ENCODE data around the gene CLIC5.
A peak's percentile ranks its signal among the peaks of the same experiment; 100 is the strongest.
"Not testable (repeated sequence)": the region's sequence is repeated elsewhere in the genome, so short reads cannot be mapped to it uniquely, and the experiment has no call there.

CLIC5 gene

DNA sequence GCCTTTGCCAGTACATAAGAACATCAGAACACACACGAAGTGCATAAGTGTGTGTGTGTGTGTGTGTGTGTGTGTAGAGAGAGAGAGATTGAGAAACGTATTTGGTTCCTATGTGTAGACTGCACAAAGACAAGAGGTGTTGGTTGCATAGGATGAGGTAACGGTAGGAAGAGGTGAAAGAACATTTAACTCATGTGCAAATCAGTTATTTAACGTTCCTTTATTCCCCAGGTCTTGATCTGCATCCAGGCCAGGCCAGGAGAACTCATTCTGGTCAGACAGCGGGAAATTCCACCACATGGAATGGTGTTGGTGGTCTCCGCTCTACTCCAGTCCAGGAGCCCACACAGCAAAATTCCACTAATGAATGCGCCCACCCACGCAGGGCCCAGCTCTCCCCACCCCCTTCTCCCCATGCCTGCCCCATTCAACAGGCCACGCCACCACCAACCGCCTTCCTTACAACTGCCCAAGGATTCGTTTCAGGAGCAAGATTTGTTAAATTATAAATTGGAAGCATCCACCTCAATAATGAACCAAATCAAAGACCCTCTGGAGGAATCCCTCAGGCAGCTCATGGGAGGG lies 86.8 kb downstream of the CLIC5 start:
- Mint-ChIP-seq H3K4me3 (no peak overlapping the region), H3K9me3 (no peaks in the 10 kb centered on the region), H3K4me1 (no peaks in the 10 kb centered on the region), H3K27me3 (peaks cover 1% of the 10 kb centered on the region), H3K27ac (no peak overlapping the region), H3K36me3 (peaks cover 2% of the 10 kb centered on the region)
- no peak for DNase-seq (ENCODE audit: low spot score in 2 of 2)
- ATAC-seq (ENCODE audit: low read depth) = no peak

DNA sequence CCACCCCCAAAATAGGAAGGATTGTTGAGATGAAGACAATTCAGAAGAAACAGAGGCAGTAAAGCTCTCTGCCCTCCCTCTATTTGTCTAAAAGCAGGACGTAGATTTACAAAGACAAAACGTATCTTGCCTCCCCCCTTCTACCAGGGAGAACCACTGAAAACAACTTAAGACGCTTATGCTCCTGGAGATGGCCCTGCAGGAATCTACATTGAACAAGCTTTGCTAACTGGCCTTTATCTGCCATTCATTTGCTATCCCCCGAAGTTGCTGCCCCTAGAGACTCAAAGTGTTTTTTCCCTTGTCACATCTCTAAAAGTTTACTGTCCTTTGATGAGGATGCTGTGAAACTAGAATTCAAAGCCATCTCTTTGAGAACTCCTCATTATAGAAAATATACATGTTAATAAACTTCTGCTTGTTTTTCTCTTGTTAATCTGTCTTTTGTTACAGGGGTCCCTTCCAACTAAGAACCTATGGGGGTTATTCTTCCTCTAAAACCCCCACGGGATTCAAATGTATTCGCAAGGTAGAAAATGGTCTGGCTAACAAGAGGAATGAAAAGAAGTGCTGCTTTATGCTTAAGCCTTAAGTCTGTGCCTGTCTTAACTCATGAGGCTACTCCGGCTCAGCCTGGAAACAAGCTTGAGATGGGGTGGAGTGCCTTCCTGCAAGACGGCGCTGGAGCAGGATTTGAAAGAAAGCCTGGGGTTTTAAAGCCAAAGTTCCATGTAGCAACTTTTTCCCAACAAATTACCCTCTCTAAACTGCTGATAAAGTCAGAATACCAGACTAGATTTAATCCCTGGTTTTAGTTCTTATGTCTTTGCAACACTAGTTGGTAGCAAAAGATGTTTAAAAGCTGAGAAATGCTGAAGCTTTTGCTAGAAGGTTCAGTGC lies 88.0 kb downstream of the CLIC5 start:
- Mint-ChIP-seq H3K36me3 (no peaks in the 10 kb centered on the region), H3K4me3 (no peak overlapping the region), H3K9me3 (no peaks in the 10 kb centered on the region), H3K4me1 (peaks cover 2% of the 10 kb centered on the region), H3K27ac (no peak overlapping the region), H3K27me3 (peaks cover 1% of the 10 kb centered on the region)
- ATAC-seq (ENCODE audit: low read depth) = no peak
- no peak for DNase-seq (ENCODE audit: low spot score in 2 of 2)

DNA sequence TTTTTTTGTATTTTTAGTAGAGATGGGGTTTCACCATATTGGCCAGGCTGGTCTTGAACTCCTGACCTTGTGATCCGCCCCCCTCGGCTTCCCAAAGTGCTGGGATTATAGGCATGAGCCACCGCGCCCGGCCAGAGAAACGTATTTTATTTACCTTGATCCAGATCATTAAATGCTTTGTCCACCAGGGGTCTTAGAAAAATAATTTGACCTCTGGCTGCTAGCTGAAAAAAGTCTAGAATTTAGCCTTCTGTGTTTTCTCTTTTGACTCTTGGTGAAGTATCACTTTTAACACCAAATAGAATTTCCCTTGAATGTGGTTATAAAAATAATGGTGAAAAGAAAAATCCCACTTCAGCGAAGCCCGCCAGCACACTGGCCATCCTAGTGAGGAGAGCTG lies 89.2 kb downstream of the CLIC5 start:
- H3K4me1 Mint-ChIP-seq; H3K9me3 Mint-ChIP-seq; H3K36me3 Mint-ChIP-seq; H3K27ac Mint-ChIP-seq; ATAC-seq (ENCODE audit: low read depth); DNase-seq (ENCODE audit: low spot score in 2 of 2); H3K4me3 Mint-ChIP-seq; H3K27me3 Mint-ChIP-seq: not testable (repeated sequence)

DNA sequence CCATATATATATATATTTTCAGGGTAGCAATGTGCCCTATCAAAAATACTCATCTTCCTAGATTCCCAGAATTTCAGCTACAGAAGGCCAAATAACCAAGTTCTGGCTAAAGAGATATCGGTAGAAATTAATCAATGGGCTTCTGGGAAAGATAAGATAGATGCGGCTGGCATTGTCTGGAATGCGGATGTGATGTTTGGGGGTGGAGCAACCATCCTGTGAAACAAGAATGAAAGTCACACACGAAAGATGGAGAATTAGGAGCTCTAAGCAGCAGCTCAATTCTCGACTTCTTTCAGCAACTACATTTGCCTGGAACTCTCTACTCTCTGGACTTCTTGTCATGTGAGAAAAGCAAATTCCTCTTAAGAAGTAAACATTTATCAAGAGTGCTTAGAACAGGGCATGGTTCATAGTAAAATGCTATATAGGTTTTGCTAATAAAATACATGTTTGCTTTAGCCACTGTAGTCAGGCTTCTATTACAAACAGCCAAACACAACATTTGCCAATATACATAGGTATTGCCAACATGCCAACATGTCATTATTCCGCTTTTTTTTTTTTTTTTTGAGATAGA lies 90.8 kb downstream of the CLIC5 start:
- Mint-ChIP-seq H3K27ac (no peak overlapping the region), H3K4me3 (no peak overlapping the region), H3K27me3 (peaks cover 1% of the 10 kb centered on the region), H3K9me3 (no peaks in the 10 kb centered on the region), H3K4me1 (peaks cover 4% of the 10 kb centered on the region), H3K36me3 (no peaks in the 10 kb centered on the region)
- ATAC-seq (ENCODE audit: low read depth) (no peak), DNase-seq (ENCODE audit: low spot score in 2 of 2) (no peak)

DNA sequence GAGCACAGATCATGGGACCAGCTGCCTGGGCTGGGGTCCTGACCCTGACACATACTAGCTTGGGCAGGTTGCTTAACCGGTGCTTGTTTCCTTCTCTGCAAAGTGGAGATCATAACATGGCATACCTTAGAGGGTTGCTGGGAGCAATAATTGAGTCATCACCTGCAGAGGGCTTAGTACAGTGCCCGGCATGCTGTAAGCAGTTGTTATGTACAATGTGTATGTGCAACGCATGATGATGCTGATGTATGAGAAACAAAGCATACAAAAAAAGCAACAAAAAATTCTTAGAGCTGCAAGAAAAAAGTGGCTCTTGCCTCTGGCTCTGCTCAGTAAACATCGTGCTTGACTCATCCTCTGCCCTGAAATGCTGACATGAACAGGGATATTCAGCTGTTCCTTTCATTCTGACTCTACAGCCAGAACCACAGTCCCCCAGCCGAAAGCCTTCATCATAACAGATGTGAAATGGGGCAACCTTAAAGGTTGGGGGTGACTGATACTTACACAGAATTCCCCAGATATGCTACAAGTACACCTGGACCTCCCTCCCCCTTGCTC lies 91.7 kb downstream of the CLIC5 start:
- peaks cover 1% of the 10 kb centered on the region for H3K27me3 Mint-ChIP-seq
- ATAC-seq (ENCODE audit: low read depth) (no peak), DNase-seq (ENCODE audit: low spot score in 2 of 2) (no peak)
- H3K27ac Mint-ChIP-seq = no peak overlapping the region
- H3K4me3 Mint-ChIP-seq = no peak overlapping the region
- H3K4me1 Mint-ChIP-seq = peaks cover 4% of the 10 kb centered on the region
- H3K36me3 Mint-ChIP-seq = no peaks in the 10 kb centered on the region
- no peaks in the 10 kb centered on the region for H3K9me3 Mint-ChIP-seq

DNA sequence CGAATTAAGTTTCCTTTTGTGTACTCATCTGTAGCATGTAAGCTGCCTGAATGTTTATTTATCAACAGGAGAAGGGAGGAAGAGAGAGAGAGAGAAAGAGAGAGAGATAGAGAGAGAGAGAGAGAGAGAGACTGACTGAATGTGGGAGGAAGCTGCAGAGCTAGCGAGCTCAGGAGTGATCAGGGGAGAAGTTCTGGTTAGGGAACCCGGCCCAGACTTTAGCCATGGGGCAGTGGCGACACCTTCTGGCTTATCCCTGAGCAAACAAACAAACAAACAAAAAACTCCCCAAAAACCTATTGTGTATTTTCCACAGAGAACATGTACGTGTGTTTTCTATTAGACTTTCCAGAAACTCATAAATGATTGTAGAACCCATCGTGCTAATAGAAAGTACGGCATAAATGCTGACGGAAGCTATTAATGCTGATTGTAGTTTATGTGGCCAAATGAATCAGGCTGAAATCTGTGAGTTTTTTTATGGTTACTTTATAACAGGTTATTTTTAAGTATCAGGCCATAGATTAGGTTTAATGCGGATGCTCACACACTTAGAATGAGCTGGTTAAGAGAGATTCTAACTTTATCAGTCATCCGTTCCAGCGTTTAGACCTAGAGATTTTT lies 92.8 kb downstream of the CLIC5 start:
- Mint-ChIP-seq H3K27me3 (no peaks in the 10 kb centered on the region), H3K27ac (peak overlapping the region; percentile 15), H3K36me3 (no peaks in the 10 kb centered on the region), H3K9me3 (no peaks in the 10 kb centered on the region), H3K4me3 (no peak overlapping the region), H3K4me1 (peaks cover 4% of the 10 kb centered on the region)
- peak; percentile 42 to 51 for DNase-seq (ENCODE audit: low spot score in 2 of 2)
- ATAC-seq (ENCODE audit: low read depth) = peak; percentile 60

DNA sequence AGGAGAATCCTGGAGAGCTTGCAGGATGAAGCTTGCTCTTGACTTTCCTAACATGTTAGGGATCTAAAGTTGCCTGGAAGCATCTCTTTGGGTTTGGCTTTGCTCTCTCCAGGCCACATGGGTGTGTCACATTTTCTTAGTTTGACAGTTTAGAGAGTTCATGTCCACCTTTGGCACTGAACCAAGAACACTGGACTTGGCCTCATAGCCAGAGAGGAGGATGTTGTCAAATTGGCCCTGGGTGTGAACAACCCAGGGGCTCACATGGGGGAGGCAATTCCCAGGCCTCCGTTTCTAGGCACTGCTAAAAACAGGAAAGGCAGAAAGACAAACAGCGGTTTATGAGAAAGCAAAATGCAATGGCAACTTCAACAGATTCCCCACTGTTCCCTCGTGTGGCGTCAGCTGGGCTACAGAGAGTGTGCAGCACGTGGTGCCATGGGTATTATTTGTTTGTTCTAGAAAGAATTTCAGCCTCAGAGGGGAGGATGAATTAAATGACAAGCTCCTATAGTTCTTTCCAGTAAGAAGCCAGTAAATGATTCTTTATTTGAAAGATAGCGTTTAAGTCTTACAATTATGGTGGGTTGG lies 93.9 kb downstream of the CLIC5 start:
- Mint-ChIP-seq H3K36me3 (no peaks in the 10 kb centered on the region), H3K4me1 (peaks cover 4% of the 10 kb centered on the region), H3K27me3 (no peaks in the 10 kb centered on the region), H3K27ac (no peak overlapping the region), H3K4me3 (no peak overlapping the region), H3K9me3 (no peaks in the 10 kb centered on the region)
- ATAC-seq (ENCODE audit: low read depth) (no peak), DNase-seq (ENCODE audit: low spot score in 2 of 2) (no peak)

DNA sequence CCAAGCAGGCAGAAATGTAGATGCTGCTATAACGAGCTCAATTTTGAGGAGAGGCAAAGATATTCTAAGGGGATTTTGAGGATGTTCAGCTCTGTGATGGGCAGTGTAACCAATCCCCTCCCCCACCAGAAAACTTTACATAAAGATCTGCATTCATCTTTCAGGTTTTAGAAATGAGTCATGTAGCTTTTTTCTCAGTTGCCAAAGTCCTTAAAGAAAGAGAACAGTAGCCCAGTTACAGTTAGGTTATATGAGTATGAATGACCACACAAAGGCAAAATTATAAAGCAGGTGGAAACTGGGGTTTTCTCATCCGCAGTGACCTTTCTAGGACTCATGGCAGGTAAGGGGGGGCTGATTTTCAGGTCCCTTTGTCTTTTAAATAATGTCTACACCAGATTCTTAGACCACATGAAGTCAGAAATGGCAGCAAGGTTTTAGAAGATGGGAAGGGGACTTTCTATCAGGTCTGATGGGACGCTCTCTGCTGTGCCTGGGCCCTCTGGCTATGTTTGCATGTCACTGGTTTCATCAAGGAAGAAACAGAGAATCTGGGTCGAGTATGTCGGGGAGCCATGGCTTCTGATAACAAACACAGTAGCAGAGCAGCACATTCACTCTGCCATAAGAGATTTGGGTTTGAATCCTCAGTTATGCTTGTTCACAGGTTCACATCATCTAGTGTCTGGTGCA lies 94.7 kb downstream of the CLIC5 start:
- ATAC-seq (ENCODE audit: low read depth) (no peak), DNase-seq (ENCODE audit: low spot score in 2 of 2) (no peak)
- no peaks in the 10 kb centered on the region for H3K27me3 Mint-ChIP-seq
- H3K36me3 Mint-ChIP-seq = no peaks in the 10 kb centered on the region
- no peak overlapping the region for H3K4me3 Mint-ChIP-seq
- peaks cover 4% of the 10 kb centered on the region for H3K4me1 Mint-ChIP-seq
- no peak overlapping the region for H3K27ac Mint-ChIP-seq
- no peaks in the 10 kb centered on the region for H3K9me3 Mint-ChIP-seq

DNA sequence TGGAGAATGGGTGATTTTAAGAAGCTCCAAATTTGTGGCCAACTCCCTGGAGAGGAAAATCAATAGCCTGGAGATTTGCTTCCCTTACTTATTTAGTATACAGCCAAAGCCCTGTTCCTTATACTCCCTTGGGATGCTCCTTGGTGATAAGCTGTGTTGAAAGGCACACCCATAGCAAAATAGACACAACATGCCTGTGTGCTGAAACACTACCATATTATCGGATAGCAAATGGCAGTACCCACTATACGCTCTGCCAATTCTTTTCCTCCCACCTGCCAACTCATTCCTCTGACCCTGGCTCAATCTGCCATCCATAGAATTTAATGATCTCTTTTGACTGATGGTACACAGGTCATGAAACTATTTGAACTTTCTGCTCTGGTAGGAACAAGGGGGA lies 98.2 kb downstream of the CLIC5 start:
- Mint-ChIP-seq H3K4me1 (no peaks in the 10 kb centered on the region), H3K4me3 (no peak overlapping the region), H3K27ac (no peak overlapping the region), H3K9me3 (no peaks in the 10 kb centered on the region), H3K36me3 (peaks cover 9% of the 10 kb centered on the region), H3K27me3 (no peaks in the 10 kb centered on the region)
- DNase-seq (ENCODE audit: low spot score in 2 of 2) = no peak
- no peak for ATAC-seq (ENCODE audit: low read depth)

DNA sequence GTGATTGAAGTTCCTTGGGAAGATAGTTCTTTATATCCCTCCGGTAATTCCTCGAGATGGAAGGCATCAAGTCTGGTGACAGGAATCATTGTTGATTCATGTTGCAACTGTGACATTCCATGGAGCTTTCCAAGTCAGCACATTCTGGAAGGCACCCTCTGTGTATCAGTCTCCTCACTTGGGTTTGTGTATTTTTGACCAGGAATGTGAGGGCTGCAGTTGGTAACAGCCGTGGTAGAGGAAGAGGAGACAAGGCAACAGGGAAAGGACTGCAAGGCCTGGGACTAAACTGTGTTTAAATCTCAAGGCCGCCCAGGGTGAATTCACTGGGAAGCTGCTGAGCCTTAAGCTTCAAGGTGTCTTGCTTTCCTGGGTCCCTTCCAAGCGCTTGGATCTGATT lies 99.0 kb downstream of the CLIC5 start:
- H3K9me3 Mint-ChIP-seq = no peaks in the 10 kb centered on the region
- H3K27me3 Mint-ChIP-seq = no peaks in the 10 kb centered on the region
- H3K36me3 Mint-ChIP-seq = peaks cover 14% of the 10 kb centered on the region
- DNase-seq (ENCODE audit: low spot score in 2 of 2) = no peak
- no peak overlapping the region for H3K27ac Mint-ChIP-seq
- ATAC-seq (ENCODE audit: low read depth) = no peak
- no peak overlapping the region for H3K4me3 Mint-ChIP-seq
- H3K4me1 Mint-ChIP-seq = no peaks in the 10 kb centered on the region

DNA sequence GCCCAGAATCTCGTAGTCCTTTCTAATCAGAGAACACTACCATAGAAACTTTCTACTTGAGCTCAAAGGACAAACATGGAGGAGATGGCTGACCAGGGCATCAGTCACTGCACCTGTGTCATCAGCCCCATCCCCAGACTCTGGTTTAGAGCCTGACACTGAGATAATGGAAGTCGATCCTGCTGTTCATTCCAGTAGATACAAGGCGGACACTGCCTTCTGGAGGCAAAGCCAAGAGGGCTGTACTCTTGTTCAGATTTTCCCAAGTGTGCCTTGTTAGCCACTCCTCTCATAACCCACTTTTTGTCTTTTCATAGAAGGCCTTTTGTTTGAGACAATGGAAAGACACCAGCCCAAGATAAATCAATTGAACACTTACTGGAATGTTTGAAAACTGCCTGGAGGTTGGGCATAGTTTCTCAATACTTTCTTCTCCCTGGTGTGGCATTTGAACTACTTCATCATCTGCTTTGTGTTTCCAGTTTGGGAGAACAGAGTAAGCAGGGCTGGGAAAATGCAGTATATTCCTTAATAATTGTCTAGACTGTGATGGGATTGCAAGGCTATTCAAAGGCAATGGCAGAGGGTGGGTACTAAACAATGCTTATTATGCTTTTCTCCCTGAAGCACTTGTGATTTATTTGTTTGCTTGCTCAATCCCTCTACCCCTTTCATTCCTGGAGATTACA lies 99.7 kb downstream of the CLIC5 start:
- DNase-seq (ENCODE audit: low spot score in 2 of 2) = no peak
- Mint-ChIP-seq H3K36me3 (peaks cover 18% of the 10 kb centered on the region), H3K4me3 (no peak overlapping the region), H3K9me3 (no peaks in the 10 kb centered on the region), H3K4me1 (no peaks in the 10 kb centered on the region), H3K27ac (no peak overlapping the region), H3K27me3 (no peaks in the 10 kb centered on the region)
- ATAC-seq (ENCODE audit: low read depth) = no peak

DNA sequence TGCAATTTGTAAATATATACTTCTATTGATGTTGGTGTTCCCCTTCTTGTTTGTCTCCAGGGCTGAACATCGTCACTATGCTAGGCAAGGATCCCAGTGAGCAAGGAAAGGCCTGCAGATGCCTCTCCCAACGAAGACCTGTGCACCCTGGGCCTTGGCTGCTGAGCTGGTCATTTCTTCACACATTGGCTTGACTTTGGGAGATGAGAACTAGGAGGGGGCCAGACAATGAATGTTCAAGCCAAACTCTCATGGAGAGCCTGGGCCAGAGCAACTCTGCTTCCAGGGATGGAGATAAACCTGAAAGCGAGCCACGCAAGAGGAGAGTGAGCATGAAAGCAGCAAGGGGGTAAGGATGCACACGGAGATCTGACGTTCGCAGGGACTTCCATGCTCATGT lies 104.0 kb downstream of the CLIC5 start:
- H3K27ac Mint-ChIP-seq = no peak overlapping the region
- no peak for ATAC-seq (ENCODE audit: low read depth)
- no peaks in the 10 kb centered on the region for H3K4me1 Mint-ChIP-seq
- H3K27me3 Mint-ChIP-seq = no peaks in the 10 kb centered on the region
- no peaks in the 10 kb centered on the region for H3K9me3 Mint-ChIP-seq
- DNase-seq (ENCODE audit: low spot score in 2 of 2) = no peak
- peaks cover 18% of the 10 kb centered on the region for H3K36me3 Mint-ChIP-seq
- H3K4me3 Mint-ChIP-seq = no peak overlapping the region

DNA sequence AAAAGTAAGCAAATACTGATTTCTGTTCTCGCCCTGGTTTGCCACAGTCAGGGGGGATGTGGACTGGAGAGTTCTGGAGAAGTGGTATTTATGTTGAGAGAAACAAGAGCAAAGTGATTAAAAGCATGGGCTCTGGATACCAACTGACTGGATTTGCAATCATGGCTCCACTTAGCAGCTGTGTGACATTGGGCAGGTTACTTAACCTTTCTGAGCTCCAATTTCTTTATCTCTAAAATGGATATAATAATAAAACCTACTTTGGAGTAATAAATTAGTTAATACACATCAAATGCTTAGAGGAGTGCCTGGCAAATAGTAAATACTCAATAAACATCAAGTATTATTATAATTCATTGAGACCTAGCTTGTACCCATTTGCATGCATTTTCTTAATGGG lies 111.7 kb downstream of the CLIC5 start:
- no peaks in the 10 kb centered on the region for H3K27me3 Mint-ChIP-seq
- no peak overlapping the region for H3K27ac Mint-ChIP-seq
- DNase-seq (ENCODE audit: low spot score in 2 of 2) = no peak
- no peaks in the 10 kb centered on the region for H3K4me1 Mint-ChIP-seq
- no peak for ATAC-seq (ENCODE audit: low read depth)
- H3K9me3 Mint-ChIP-seq = no peaks in the 10 kb centered on the region
- H3K36me3 Mint-ChIP-seq = peaks cover 2% of the 10 kb centered on the region
- H3K4me3 Mint-ChIP-seq = no peak overlapping the region
